DMS153 treated with DMSO at 0.1 percent for 48 hours (cell line): Measurements from ENCODE around the gene CPM.
"Not testable (repeated sequence)": the region's sequence is repeated elsewhere in the genome, so short reads cannot be mapped to it uniquely, and the experiment has no call there.

Source experiments
- DNase-seq: peaks from one replicate; lab custom pipeline; 2025; ENCODE audit not compliant: unreplicated experiment; lab: John Stamatoyannopoulos, UW

Gene CPM

DNA sequence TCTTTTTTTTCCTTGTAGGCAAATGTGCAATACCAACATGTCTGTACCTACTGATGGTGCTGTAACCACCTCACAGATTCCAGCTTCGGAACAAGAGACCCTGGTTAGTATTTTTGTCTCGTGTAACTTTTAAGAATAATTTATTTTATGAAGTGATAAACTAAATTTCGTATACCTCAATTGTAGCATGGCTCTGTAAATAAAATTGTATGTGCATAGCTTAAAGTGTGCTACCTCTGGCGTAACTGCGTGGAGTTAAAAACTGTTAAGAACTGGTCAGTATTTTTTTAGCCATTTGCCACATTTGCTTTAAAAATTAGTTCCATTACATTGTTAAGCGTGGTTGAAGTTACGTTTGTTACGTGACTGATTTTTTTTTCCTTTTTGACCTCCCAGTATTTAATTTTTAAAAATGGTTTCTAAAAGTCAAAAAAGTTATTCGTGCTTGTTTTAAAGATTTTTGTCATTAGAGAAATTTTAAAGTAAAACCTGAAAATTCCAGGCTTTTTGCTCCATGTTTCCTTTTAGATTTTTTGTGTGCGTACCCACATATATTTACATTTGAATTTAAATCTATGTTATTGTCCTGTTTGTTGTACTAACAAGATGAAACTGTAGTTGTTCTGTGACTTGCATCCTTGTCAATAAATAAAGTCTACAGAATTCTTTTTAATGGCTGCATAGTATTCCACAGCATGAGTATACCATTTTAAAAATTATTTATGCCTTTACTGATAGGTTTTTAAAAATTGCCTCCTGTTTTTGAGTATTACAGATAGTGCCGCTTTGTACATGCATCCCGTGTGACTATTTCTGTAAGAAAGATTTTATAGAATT is 123.6 kb downstream of the CPM start:
- no peak for DNase-seq

DNA sequence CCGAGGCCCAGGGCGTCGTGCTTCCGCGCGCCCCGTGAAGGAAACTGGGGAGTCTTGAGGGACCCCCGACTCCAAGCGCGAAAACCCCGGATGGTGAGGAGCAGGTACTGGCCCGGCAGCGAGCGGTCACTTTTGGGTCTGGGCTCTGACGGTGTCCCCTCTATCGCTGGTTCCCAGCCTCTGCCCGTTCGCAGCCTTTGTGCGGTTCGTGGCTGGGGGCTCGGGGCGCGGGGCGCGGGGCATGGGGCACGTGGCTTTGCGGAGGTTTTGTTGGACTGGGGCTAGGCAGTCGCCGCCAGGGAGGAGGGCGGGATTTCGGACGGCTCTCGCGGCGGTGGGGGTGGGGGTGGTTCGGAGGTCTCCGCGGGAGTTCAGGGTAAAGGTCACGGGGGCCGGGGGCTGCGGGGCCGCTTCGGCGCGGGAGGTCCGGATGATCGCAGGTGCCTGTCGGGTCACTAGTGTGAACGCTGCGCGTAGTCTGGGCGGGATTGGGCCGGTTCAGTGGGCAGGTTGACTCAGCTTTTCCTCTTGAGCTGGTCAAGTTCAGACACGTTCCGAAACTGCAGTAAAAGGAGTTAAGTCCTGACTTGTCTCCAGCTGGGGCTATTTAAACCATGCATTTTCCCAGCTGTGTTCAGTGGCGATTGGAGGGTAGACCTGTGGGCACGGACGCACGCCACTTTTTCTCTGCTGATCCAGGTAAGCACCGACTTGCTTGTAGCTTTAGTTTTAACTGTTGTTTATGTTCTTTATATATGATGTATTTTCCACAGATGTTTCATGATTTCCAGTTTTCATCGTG is 124.4 kb downstream of the CPM start:
- DNase-seq = peak; percentile 92

DNA sequence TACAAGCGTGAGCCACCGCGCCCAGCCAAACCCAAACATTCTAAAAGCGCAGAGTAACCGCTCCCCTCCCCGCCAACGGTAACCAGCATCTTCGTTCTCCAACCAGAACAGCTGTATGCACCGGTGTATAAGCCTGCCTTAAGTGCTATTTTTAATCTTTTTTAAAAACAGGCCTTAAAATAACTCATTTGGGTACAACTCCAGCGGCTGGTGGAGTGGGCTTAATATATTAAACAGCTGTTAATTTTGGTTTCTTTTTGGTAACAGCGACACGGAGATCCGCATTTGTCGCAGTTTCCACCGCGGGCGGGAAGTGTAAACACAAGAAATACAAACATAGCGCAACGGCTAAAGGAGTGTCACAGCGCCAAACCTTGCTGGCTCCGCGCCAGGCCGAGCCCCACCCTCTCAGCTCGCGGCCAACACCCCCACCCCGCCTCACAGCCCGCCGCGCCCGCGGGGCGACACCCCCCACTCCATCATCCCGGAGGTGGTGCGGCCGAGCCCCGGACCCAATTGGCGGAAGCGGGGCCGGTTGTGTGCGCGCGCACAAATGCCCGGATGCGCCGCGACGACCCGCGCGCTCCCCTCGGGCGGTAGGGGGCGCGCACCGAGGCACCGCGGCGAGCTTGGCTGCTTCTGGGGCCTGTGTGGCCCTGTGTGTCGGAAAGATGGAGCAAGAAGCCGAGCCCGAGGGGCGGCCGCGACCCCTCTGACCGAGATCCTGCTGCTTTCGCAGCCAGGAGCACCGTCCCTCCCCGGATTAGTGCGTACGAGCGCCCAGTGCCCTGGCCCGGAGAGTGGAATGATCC is 125.2 kb downstream of the CPM start, which contains the start of gene MDM2:
MDM2 (plus strand) TSS at position 602 of the 812 bp plus-strand sequence. CDS start 301 bp downstream, outside the sequence.
- DNase-seq = peak; percentile 88

DNA sequence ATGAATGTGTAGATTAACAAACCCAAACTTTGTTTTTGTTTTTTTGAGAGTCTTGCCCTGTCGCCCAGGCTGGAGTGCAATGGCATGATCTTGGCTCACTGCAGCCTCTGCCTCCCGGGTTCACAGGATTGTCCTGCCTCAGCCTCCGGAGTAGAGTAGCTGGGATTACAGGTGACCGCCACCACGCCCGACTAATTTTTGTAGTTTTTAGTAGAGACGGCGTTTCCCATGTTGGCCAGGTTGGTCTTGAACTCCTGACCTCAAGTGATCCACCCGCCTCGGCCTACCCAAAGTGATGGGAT is 125.7 kb downstream of the CPM start:
- not testable (repeated sequence) for DNase-seq

DNA sequence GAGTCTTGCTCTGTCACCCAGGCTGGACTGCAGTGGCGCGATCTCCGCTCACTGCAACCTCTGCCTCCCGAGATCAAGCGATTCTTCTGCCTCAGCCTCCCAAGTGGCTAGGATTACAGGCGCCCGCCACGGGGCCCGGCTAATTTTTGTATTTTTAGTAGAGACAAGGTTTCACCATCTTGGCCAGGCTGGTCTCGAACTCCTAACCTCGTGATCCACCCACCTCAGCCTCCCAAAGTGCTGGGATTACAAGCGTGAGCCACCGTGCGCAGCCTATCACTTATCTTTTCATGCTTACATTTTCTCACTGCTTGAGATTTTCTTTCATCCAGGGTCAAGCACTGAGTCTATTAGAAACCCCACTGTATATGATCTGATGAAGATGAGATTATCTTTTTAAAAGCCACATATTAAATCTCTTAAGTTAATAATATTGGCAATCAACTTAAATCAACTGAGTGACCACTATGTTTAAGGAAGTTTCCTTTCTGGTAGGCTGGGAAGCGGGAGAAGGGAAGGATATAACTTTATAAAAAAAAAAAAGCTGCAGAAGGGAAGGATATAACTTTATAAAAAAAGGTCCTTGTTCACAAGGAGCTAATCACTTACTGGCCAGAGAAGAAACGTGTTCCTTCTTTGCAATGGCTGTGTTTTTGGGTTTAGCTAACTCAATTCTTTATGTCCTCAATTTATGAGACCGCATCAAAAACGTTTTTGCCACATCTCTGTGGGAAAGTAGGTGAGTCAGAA is 126.3 kb downstream of the CPM start:
- no peak for DNase-seq

DNA sequence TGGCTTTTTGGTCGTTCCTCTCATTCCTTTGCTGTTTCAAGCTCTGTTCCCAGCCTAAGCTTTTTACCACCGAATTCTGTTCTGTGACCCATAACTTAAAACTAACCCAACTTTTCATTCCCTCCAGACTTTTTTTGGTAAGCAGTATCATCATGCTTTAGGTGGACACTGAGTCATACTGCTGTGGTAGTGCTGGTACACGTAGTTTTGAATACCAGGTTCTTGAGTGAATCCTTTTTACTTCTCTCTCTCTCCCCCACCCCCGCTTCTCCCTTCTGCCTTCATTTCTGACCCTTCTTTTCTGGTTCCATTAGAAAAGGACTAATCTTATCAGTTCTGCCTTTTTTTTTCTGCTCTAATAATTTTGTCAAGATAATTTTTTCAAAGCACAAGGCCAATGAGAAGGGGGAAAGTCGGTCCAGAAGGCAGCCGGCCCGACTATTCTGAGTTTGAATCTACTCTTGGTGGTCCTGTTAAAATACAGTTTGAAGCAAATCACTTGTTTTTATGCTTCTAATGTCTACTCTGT is 127.3 kb downstream of the CPM start:
- no peak for DNase-seq

DNA sequence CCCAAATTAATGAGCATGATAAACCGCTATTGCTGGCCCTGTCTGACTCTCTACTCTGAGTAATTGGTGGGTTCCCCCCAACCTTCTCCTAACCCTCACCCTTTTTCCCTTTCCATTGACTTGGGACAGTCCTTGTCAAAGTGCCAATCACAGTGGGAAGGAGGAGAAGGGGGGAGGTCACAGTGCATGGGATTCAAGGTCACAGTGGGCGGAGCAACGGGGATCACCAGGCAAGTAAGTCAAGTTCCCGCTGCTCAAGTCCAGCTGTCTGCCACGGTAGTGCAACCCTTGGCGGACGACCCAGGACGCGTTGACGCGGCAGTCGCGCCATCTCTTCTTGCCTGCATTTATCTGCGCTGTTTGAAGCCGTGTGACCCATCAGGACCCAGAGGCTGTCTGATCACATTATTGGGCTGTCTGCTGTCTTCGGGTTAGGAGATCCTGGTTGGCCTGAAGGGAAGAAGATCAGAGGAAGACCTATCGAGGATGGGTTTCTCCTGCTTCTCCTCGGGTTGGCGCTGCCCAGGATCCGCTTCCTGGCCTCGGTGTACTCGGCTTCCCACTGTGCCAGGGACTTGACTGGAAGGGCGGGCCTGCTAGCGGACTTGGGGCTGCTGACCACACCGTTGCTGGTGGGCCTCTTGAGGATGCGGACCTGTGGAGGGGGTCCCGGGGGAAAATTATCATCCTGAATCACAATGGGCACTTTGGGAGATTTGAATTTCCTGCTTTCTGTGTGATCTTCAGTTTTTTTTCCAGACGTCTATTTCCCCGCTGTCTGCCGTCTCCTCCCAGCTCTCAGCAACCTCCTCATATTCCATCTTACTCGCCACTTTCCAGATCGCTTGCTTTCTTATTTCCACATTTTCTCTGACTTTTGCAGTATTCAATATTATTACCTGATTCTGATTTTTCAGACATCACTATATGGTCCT is 128.0 kb downstream of the CPM start:
- DNase-seq = no peak

DNA sequence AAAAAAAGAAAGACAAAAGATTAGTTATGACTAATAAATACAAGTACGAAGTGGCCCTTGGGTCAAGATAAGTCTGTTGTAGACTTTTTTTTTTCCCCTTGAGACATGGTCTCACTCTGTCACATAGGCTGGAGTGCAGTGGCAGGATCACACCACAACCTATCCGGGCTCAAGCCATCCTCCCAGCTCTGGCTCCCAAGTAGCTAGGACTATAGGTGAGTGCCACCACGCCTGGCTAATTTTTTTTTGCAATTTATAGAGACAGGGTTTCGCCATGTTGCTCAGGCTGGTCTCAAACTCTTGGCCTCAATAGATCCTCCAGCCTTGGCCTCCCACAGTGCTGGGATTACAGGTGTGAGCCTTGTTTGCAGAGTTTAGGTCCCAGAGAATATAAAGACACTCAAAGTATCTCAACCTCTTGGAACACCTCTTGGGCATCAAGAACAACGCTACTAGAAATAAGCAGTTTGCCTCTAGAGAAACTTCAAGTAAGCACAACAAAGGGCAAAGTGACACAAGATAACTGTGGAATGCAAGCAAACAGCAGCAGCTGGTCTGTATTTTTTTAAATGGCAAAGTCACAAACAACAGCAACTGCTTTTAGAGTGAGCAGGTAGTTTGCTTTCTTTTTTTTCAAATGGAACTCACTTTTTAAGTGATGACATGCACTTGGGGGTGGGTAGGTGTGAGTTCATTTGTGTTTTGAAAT is 128.9 kb downstream of the CPM start:
- no peak for DNase-seq

DNA sequence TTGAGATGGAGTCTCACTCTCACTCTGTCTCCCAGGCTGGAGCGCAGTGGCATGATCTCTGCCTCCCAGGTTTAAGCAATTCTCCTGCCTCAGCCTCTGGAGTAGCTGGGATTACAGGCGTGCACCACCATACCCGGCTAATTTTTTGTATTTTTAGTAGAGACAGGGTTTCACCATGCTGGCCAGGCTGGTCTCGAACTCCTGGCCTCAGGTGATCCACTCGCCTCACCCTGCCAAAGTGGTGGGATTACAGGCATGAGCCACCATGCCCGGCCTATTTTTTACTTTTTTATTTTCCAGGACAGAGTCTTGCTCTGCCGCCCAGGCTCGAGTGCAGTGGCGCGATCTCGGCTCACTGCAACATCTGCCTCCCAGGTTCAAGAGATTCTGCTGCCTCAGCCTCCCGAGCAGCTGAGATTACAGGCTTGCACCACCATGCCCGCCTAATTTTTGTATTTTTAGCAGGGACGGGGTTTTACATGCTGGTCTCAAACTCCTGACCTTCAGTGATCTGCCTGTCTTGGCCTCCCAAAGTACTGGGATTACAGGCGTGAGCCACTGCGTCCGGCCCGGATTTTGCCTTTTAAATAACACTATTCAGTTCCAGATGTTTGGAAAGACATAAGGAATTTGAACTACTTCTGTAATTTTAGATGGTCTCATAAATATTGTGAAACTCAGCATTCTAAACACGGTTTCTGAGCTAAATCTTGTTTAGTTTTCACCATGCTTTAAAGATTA is 129.9 kb downstream of the CPM start:
- DNase-seq = not testable (repeated sequence)

DNA sequence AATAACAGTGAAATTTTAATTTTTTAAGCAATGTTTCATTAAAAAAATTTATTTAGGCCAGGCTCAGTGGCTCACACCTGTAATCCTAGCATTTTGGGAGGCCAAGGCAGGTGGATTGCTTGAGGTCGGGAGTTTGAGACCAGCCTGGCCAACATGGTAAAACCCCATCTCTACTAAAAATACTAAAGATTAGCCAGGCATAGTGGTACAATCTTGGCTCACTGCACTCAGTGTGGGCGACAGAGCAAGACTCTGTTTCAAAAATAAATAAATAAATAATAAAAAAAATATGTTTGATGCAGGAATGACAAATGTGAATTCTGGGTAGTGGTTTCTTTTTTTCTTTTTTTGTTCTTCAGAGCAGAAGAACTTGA is 130.6 kb downstream of the CPM start:
- not testable (repeated sequence) for DNase-seq
